A549 (cell line): ENCODE results near the gene CDC14B. TPM values are rescaled to one million over a fixed set of nuclear protein-coding genes. Genes with fewer than 3 reads are reported as not detected.
A peak's percentile ranks its signal among the peaks of the same experiment; 100 is the strongest.

ENCODE experiments used
- ATAC-seq, 2 experiments: fragments of 200-7000 bp in 1 of 2; fragments of >200 bp in 1 of 2; cut with Nextera tagmentation in 1 of 2; cut with Tn5 transposase in 1 of 2; 3 replicates each; pipeline versions ENCODE4 v1.8.0 to v1.9.1; 2018 to 2020; ENCODE audit warnings: mild to moderate bottlenecking in 1 of 2, moderate library complexity in 1 of 2
- CTCF ChIA-PET: fragments of 300-600 bp; sonication (Branson Sonifier 250); formaldehyde crosslinking; extraction: SDS; loops from one replicate; lab custom pipeline; 2021; ENCODE audit warnings: antibody characterized with exemption, inconsistent platforms; lab: Yijun Ruan, JAX
- POLR2A ChIA-PET: fragments of 350-600 bp; formaldehyde crosslinking; extraction: SDS; loops from one replicate; lab custom pipeline; 2021; ENCODE audit warnings: antibody characterized with exemption, inconsistent platforms; lab: Yijun Ruan, JAX
- DNase-seq, 2 experiments: peaks; one replicate each; pipeline versions ENCODE4 v3.0.0 to v3.0.0-alpha.2; 2011 to 2016; ENCODE audit warnings: low read depth in 1 of 2, low spot score in 1 of 2
- FAIRE-seq: peaks from 2 replicates; lab custom pipeline; 2011; peaks lifted over from hg19 to GRCh38; lab: Jason Lieb, UNC
- H3K27ac ChIP-seq, 2 experiments: fragments of >200 bp; sonication (Bioruptor Twin); formaldehyde crosslinking; 3 replicates each; pipeline ENCODE4 v1.5.1; 2016 to 2017
- H3K4me1 ChIP-seq: fragments of >200 bp; sonication (Bioruptor Twin); formaldehyde crosslinking; 3 replicates; pipeline ENCODE4 v1.6.1; 2016
- H3K4me2 ChIP-seq: fragments of >200 bp; sonication (Bioruptor Twin); formaldehyde crosslinking; 3 replicates; pipeline ENCODE4 v1.6.1; 2016
- H3K4me3 ChIP-seq: fragments of >200 bp; sonication (Bioruptor Twin); formaldehyde crosslinking; 3 replicates; pipeline ENCODE4 v1.5.1; 2016
- H3K9me3 ChIP-seq: fragments of >200 bp; sonication (Bioruptor Twin); formaldehyde crosslinking; 3 replicates; pipeline ENCODE4 v1.6.1; 2016
- BHLHE40 ChIP-seq: IDR thresholded peaks from 2 replicates; pipeline ENCODE4 v1.6.1; 2012; ENCODE audit warnings: low read depth, low read length, inconsistent platforms
- CBX2 ChIP-seq: fragments of 200-600 bp; sonication (generic); IDR thresholded peaks from 2 replicates; pipeline ENCODE4 v1.6.1; 2016; ENCODE audit warnings: low read depth, mild to moderate bottlenecking, borderline replicate concordance
- CBX8 ChIP-seq: fragments of 200-600 bp; sonication (generic); IDR thresholded peaks from 2 replicates; pipeline ENCODE4 v1.6.1; 2016
- CEBPB ChIP-seq, 2 experiments: fragments of >200 bp in 1 of 2; sonication (Bioruptor Twin) in 1 of 2; formaldehyde crosslinking in 1 of 2; IDR thresholded peaks; 2 replicates each; pipeline ENCODE4 v1.6.1; 2012 to 2016
- ESRRA ChIP-seq: fragments of 150-350 bp; IDR thresholded peaks from 2 replicates; pipeline ENCODE4 v1.6.1; 2014; ENCODE audit warnings: mild to moderate bottlenecking, low read length, borderline replicate concordance
- FOSB ChIP-seq: fragments of 250-450 bp; sonication (Bioruptor Pico); IDR thresholded peaks from 2 replicates; pipeline ENCODE4 v1.5.0; 2020; ENCODE audit warnings: mild to moderate bottlenecking, moderate library complexity
- FOXS1 ChIP-seq: fragments of 250-450 bp; sonication (Bioruptor Pico); IDR thresholded peaks from 2 replicates; pipeline ENCODE4 v1.5.0; 2020; ENCODE audit warnings: mild to moderate bottlenecking, moderate library complexity
- GATA3 ChIP-seq: IDR thresholded peaks from 2 replicates; pipeline ENCODE4 v1.6.1; 2012; ENCODE audit warnings: borderline replicate concordance
- HDAC2 ChIP-seq: fragments of 200-600 bp; sonication (generic); IDR thresholded peaks from 2 replicates; pipeline ENCODE4 v1.6.1; 2016
- HEYL ChIP-seq: fragments of 250-450 bp; sonication (Bioruptor Pico); IDR thresholded peaks from 2 replicates; pipeline ENCODE4 v1.8.0; 2021; ENCODE audit warnings: mild to moderate bottlenecking, moderate library complexity
- HOXB13 ChIP-seq: fragments of 250-450 bp; sonication (Bioruptor Pico); IDR thresholded peaks from 2 replicates; pipeline ENCODE4 v1.5.0; 2020; ENCODE audit warnings: low read depth, mild to moderate bottlenecking, moderate library complexity
- JUN ChIP-seq, 2 experiments: fragments of >200 bp; sonication (Bioruptor Twin); formaldehyde crosslinking; IDR thresholded peaks; 2 replicates in 1 of 2; 3 replicates in 1 of 2; pipeline ENCODE4 v1.6.1; 2016 to 2017
- MYC ChIP-seq: IDR thresholded peaks from 2 replicates; pipeline ENCODE4 v1.6.1; 2012; ENCODE audit warnings: mild to moderate bottlenecking, inconsistent platforms, low read length, improper control_type of control experiment, borderline replicate concordance
- NPAS2 ChIP-seq: fragments of 250-450 bp; sonication (Bioruptor Pico); IDR thresholded peaks from 2 replicates; pipeline ENCODE4 v1.8.0; 2022; ENCODE audit warnings: mild to moderate bottlenecking, moderate library complexity, borderline replicate concordance
- NR3C1 ChIP-seq: fragments of >200 bp; sonication (Bioruptor Twin); formaldehyde crosslinking; IDR thresholded peaks from 3 replicates; pipeline ENCODE4 v1.6.1; 2017
- RAD21 ChIP-seq, 2 experiments: fragments of >200 bp in 1 of 2; sonication (Bioruptor Twin) in 1 of 2; formaldehyde crosslinking in 1 of 2; IDR thresholded peaks in 1 of 2; conservative IDR thresholded peaks in 1 of 2; 2 replicates in 1 of 2; 3 replicates in 1 of 2; pipeline ENCODE4 v1.6.1; 2012 to 2018; ENCODE audit warnings: inconsistent platforms in 1 of 2
- RCOR1 ChIP-seq: fragments of 150-350 bp; IDR thresholded peaks from 2 replicates; pipeline ENCODE4 v1.6.1; 2014; ENCODE audit warnings: antibody characterized with exemption, low read length, low read depth
- TP53 ChIP-seq: fragments of 250-450 bp; sonication (Bioruptor Pico); IDR thresholded peaks from 2 replicates; pipeline ENCODE4 v1.5.0; 2021; ENCODE audit warnings: mild to moderate bottlenecking, moderate library complexity
- ZNF302 ChIP-seq: fragments of 250-450 bp; sonication (Bioruptor Pico); IDR thresholded peaks from 2 replicates; pipeline ENCODE4 v1.9.0; 2021; ENCODE audit warnings: inconsistent platforms, mild to moderate bottlenecking, moderate library complexity
- WGBS: methylation state at CpG from one replicate; pipeline ENCODE4 v1.1.6; 2017; ENCODE audit errors: missing lambda C conversion rate; 5-methylcytosine and 5-hydroxymethylcytosine counted together
- polyA plus RNA-seq, 4 experiments: library from polyadenylated mRNA; depleted of rRNA in 3 of 4; stranded (reverse); fragments of >200 nt; fragmentation: RNase III in 1 of 4; extraction: RNeasy Plus Mini Kit Qiagen cat#74134 plus additional on column Dnase treatment in 1 of 4; gene quantifications; 2 replicates in 3 of 4; 3 replicates in 1 of 4; pipeline ENCODE4 v1.2.3, GENCODE V29; 2011 to 2017
- TF ChIP-seq, protein P1 (sequence below): fragments of 200-600 bp; sonication (generic); IDR thresholded peaks from 2 replicates; pipeline ENCODE4 v1.6.1; 2016; ENCODE audit warnings: antibody characterized with exemption, mild to moderate bottlenecking, moderate library complexity
- TF ChIP-seq, protein P2 (sequence below): fragments of 150-350 bp; IDR thresholded peaks from 2 replicates; pipeline ENCODE4 v1.6.1; 2014; ENCODE audit warnings: low read depth, mild to moderate bottlenecking, low read length

The CDC14B gene
- polyA plus RNA-seq, 2 of the 4 experiments (the other 2 are of a cell fraction), result 9.9 to 17.3 TPM

DNA sequence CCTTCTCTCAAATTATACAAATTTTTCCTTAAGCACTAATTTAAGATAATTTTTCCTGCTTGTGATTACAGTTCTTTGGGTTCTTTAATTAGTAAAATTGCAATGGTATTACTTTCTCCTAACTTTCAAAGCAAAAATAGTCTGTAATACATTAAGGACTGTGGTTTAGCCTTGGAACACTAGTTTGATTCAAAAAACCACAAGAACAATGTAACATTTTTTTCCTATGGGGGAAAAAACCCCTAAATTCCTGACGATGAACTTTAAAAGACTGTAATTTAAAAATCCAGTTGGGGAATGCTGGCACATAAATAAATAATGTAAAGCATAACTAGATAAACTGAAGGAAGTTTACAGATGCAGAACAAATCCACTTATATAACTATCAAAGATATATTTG, 65.3 kb downstream of the CDC14B start:
- no peaks in the 10 kb centered on the region for H3K9me3 ChIP-seq
- POLR2A ChIA-PET, result no interaction called here
- no peak for DNase-seq
- no peak overlapping the region for H3K4me3 ChIP-seq
- no peak for FAIRE-seq
- H3K4me1 ChIP-seq, result peaks cover 10% of the 10 kb centered on the region; the same call in 2 of the 3 replicates
- ATAC-seq, result no peak
- no peak overlapping the region for H3K27ac ChIP-seq
- TF ChIP-seq HOXB13 (CRISPR knock-in tag) (no peak), MYC (no peak), FOXS1 (CRISPR knock-in tag) (no peak), NR3C1 (no peak), JUN (IDR thresholded peaks at IDR 0.05) (no peak), RCOR1 (no peak), BHLHE40 (no peak), TP53 (CRISPR knock-in tag) (no peak), ESRRA (no peak), FOSB (CRISPR knock-in tag) (no peak), HDAC2 (no peak)
- TF ChIP-seq, protein P1, sequence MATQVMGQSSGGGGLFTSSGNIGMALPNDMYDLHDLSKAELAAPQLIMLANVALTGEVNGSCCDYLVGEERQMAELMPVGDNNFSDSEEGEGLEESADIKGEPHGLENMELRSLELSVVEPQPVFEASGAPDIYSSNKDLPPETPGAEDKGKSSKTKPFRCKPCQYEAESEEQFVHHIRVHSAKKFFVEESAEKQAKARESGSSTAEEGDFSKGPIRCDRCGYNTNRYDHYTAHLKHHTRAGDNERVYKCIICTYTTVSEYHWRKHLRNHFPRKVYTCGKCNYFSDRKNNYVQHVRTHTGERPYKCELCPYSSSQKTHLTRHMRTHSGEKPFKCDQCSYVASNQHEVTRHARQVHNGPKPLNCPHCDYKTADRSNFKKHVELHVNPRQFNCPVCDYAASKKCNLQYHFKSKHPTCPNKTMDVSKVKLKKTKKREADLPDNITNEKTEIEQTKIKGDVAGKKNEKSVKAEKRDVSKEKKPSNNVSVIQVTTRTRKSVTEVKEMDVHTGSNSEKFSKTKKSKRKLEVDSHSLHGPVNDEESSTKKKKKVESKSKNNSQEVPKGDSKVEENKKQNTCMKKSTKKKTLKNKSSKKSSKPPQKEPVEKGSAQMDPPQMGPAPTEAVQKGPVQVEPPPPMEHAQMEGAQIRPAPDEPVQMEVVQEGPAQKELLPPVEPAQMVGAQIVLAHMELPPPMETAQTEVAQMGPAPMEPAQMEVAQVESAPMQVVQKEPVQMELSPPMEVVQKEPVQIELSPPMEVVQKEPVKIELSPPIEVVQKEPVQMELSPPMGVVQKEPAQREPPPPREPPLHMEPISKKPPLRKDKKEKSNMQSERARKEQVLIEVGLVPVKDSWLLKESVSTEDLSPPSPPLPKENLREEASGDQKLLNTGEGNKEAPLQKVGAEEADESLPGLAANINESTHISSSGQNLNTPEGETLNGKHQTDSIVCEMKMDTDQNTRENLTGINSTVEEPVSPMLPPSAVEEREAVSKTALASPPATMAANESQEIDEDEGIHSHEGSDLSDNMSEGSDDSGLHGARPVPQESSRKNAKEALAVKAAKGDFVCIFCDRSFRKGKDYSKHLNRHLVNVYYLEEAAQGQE, result no peak
- TF ChIP-seq, all 56 proteins: peak for 0
- WGBS, result 96% methylated on average over 1 of the region's 1 CpG
- CTCF ChIA-PET, result interaction anchor here (1.5 kb wide), 1 partner anchor 13 kb away, joined by 7 read pairs; no protein-coding TSS in a partner anchor
- no peak overlapping the region for H3K4me2 ChIP-seq

DNA sequence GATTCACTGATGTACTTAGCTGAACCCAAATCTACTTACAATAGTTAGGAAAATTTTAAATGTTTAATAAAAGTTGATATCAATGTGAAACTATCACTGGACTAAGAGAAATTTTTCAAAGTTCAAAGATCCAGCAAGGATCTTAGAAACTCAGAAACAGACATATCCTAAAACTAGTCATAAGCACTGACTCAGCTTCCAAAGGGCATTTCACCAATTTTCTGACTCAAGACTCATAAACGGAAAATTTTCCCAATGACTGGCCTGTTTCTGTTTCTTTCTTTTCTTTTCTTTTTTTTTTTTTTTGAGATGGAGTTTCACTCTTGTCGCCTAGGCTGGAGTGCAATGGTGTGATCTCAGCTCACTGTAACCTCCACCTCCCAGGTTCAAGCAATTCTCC, 66.6 kb downstream of the CDC14B start:
- 63% methylated on average over 2 of the region's 2 CpGs for WGBS
- peaks cover 10% of the 10 kb centered on the region; the same call in 2 of the 3 replicates for H3K4me1 ChIP-seq
- FAIRE-seq (no peak), DNase-seq (peak in 1 of 2 experiments; percentile 13), ATAC-seq (peak in 1 of 2 experiments; percentile 40; a peak in 1 of 6 replicates)
- peak overlapping the region in 1 of 2 experiments; percentile 45; a peak in 3 of 6 replicates for H3K27ac ChIP-seq
- H3K4me2 ChIP-seq, result peak overlapping the region; percentile 33
- ChIA-PET POLR2A (interaction anchor here (0.7 kb wide), 1 partner anchor 98 kb away, joined by 3 read pairs; no protein-coding TSS in a partner anchor), CTCF (no interaction called here)
- H3K9me3 ChIP-seq, result no peaks in the 10 kb centered on the region
- H3K4me3 ChIP-seq, result no peak overlapping the region
- no peak for TF ChIP-seq BHLHE40
- no peak for TF ChIP-seq ZNF302 (CRISPR knock-in tag)
- no peak for TF ChIP-seq CEBPB (IDR thresholded peaks at IDR 0.05)
- TF ChIP-seq NR3C1, result no peak
- no peak for TF ChIP-seq CBX8
- TF ChIP-seq NPAS2 (CRISPR knock-in tag), result no peak
- no peak for TF ChIP-seq GATA3
- no peak for TF ChIP-seq RCOR1
- TF ChIP-seq RAD21 (conservative IDR thresholded peaks at IDR 0.05 in 1 of 2, IDR thresholded peaks at IDR 0.05 in 1 of 2), result no peak
- no peak for TF ChIP-seq HEYL (CRISPR knock-in tag)
- TF ChIP-seq, protein P1, result no peak
- TF ChIP-seq CBX2, result no peak
- TF ChIP-seq, protein P2, sequence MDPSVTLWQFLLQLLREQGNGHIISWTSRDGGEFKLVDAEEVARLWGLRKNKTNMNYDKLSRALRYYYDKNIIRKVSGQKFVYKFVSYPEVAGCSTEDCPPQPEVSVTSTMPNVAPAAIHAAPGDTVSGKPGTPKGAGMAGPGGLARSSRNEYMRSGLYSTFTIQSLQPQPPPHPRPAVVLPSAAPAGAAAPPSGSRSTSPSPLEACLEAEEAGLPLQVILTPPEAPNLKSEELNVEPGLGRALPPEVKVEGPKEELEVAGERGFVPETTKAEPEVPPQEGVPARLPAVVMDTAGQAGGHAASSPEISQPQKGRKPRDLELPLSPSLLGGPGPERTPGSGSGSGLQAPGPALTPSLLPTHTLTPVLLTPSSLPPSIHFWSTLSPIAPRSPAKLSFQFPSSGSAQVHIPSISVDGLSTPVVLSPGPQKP, result no peak
